CD4-positive, alpha-beta T cell treated with Interleukin-6 for 4 hours (primary cell): ENCODE results near the gene B9D2.

Experiments
- DNase-seq: peaks from one replicate; pipeline ENCODE4 v3.0.0-alpha.2; 2020; ENCODE audit warnings: mixed read lengths

The B9D2 gene

DNA sequence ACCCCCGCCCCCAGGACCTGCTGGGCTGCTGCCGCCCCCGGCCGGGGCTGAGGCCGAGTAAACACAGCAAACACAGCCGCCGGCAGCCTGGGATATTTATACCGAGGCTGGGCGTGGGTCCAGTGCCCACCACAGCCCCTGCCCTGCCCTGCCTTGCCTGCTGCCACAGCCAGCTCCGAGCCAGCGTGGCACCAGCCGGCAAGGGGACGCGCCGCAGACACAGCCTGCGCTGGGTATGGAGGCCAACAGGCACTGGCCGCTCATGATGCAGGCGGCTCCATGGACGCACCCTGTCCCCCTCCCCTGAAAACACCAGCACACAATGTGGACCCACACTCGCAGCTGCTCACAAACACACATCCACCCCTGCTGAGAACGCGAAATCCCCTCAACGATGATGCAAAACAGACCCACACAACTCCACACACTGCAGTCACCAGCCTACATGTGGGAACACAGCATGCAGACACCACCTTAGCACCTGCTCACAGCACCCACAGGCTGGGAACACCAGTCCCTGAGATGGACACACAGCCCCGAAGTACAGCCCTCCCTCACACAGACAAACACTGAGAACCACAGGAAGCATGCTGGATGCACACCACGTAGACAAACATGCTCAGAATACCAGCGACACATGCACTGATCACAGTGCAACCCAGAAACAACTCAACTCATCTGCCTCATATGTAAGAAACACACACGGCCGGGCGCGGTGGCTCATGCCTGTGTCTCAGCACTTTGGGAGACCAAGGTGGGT is 37.8 kb downstream of the B9D2 start:
- peak; percentile 35 for DNase-seq

DNA sequence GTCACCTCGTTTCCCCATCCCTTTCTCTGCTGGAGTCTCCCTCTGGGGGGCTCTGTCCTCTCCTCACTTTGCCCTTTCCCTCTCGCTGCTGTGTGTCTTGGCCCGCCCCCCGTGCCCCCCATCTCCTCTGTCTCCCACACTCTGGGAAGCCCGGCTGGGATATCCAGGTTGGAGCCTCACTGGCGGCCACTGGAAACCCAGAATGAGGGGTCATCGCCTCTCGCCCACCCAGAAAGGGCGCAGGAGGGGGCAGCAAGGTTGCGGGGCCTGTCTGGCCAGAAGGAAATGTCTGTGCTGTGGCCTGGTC is 38.4 kb downstream of the B9D2 start:
- DNase-seq: no peak

DNA sequence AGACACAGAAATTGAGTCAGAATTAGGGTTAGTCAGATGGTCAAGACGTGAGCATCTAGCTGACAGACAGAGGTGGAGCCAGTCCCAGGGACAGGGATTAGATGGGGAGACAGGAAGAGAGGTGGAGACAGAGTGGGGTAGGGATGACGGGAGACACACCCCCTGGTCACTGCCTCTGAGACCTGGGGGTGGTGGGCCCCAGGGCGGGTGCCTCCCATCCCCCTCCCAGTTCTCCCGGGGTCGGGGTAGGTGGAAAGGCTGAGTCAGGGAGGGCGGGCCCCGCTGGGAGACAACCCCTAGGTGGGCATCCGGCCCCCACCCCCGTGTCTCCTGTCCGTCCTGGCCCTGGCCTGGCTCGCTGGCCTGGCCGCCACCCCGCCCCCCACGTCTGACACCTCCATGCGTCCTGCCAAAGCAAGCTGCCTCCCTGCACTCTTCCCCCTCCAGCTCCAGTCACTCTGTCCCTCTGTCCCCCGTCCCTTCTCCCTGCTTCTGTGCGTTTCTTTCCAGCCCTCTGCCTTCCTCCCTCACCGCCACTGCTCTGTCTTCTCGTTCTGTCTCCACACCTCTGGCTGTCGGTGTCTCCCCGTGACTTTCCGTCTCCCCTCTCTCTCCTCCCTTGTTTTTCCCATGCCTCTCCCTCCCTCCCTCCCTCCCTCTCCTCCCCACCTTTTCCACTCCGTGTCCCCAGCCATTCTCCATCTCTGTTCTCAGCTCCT is 38.9 kb downstream of the B9D2 start:
- peak; percentile 25 for DNase-seq

DNA sequence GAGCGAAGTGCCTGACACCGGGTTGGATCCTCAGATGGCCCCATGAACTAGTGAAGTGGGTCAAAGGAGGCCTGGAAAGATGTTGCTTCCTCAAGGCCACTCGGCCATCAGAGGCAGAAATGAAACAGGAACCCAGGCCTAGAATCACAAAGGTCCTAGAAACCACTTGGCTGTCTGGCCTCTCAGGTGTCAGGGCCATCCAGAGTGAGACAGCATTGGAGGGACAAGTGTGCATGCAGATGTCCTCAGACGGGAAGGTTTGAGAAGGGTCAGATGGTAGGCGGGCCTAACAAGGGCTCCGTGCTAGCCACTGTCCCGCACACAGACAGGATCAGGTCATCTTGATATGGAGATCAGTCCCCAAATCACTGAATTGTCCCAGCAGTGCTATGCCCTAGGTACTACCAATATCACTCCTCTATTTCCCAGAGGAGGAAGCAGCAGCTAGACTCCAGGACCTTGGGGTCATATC is 39.7 kb downstream of the B9D2 start:
- no peak for DNase-seq

DNA sequence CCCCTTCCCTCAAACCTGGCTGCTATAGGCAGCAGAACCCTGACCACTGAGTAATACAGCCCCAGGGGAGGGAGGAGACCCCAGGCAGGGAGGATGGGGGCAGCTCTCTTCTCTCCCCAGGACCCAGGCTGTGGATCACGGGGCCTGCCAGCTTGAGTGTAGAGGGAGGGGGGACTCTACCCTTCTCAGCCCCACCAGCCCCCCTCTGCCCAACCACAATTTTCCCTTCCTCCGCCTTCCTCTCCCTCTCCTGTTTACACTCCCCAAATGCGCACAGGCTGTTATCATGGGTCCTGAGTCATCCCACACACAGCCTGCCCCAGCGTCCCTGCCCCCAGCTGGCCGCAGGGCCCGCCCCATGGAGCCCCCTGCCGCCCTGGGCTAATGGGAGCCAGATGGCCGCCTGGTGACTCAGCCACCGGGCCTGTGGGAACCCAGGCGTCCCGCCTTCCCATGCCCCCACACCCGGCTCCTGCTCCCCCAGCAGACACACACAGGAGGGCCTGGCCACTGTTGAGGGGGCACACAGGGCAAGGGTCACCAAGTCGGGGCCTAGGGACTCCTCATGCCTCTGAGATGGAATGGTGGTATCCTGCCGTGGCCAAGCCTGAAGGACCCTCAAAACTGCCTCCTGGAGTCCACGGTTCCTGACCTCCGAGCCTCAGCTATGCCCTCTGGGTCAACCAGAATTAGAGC is 40.4 kb downstream of the B9D2 start:
- DNase-seq: no peak

DNA sequence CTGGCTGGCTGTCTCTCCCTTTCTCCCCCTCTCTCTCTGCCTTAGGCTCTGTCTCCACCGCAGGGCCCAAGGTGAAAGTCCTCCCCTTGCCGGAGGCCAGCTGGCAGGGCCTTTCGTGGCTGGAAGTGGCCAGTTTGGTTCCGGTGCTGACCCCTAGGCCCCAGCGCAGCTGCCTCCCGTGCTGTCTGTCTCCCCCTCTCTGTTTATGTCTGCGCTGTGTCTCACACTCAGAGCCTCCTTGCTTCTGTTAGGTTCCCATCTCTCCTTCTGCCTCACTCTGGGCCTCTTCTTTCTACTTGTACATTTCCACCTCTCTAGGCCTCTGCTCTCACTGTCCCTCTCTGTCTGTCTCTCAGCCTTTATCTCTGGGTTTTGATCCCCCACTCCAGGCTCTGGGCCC is 40.9 kb downstream of the B9D2 start:
- no peak for DNase-seq

DNA sequence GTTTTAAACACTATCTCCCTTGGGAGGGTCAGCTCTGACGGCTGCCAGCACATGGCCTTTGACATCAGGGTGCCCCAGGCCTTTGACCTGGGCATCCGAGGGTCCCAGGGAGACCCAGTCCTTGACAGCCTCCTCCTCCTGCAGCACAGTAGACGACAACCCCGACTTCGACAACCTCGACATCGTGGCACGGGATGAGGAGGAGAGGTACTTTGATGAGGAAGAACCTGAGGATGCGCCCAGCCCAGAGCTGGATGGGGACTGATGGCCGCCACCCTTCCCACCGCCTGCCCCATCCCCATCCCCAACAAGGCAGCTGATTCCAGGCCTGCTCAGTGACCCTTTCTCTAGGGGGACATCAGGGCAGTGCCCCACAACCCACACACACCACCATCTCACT is 41.5 kb downstream of the B9D2 start:
- no peak for DNase-seq

DNA sequence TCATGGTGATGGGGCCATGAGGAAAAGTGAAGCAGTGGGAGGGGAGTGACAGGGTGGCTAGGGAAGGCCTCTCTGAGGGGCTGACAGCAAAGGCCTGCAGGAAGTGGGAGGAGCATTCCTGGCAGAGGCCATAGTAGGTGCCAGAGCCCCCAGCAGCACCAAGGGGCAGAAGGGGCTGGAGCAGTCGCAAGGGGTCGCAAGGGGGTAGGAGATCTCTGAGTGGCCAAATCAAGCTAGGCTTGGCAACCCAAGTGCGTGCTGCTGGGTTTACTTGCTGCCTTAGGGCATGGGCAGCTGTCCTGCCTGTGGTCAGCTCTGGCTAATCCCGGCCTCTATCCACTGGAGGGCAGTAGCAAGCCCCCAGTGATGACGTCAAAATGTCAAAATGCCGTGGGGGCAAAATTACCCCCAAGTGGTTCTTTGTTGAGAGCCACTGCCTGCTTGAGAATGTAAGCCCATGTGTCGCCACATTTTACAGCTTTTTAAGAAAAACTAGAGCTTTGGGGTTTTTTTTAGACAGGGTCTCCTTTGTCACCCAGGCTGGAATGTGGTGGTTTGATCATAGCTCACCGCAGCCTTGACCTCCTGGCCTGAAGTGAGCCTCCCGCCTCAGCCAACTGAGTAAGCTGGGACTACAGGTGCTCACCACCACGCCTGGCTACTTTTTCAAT is 42.2 kb downstream of the B9D2 start:
- DNase-seq: no peak

DNA sequence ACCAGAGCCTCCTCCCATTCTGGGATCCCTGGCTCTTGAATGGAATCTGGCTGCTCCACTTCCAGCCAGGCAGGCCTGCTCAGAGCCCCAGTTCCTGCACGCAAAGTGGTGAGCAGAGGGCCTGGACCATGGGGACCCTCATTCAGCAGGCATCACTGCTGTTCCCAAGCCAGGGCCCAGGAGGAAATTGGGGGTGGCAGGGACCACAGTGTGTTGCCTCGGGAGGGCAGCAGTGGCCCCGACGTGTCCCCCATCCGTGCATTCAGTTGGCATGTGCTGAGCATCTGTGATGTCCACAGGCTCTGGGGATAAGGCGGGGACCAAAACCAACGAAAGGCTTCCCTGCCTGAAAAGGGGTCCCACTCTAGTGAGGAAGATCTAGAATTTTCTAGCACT is 42.7 kb downstream of the B9D2 start:
- DNase-seq: no peak

DNA sequence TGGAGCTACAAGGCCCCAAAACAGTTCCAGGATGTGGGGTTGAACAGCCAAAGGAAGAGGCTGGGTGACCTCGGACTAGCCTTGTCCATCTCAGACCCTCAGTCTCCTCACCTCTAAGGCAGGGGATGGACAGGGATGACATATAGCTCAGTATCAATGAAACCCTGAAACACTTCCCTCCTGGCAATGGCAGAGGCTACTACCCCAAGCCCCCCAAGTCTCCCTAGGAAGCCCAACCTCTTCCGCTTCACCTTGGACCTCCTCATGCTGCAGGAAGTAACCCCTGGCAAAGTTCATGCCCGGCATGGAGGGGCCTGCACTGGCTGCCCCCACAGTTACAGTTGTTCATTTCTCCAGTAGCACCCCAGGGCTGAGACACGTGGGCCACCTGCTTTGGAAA is 43.4 kb downstream of the B9D2 start:
- no peak for DNase-seq

DNA sequence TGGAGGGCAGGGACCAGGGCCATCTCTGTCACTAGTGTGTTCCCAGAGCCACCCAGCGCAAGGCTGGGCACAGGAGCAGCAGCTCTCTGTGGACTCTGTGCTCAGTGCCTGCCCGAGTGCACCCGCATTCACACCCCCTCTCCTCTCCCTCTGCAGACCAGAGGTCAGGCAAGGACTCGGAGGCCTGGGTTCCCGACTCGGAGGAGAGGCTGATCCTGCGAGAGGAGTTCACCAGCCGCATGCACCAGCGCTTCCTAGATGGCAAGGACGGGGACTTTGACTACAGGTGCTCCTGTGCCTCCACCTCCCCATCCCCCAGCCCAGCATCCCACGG is 43.8 kb downstream of the B9D2 start:
- no peak for DNase-seq

DNA sequence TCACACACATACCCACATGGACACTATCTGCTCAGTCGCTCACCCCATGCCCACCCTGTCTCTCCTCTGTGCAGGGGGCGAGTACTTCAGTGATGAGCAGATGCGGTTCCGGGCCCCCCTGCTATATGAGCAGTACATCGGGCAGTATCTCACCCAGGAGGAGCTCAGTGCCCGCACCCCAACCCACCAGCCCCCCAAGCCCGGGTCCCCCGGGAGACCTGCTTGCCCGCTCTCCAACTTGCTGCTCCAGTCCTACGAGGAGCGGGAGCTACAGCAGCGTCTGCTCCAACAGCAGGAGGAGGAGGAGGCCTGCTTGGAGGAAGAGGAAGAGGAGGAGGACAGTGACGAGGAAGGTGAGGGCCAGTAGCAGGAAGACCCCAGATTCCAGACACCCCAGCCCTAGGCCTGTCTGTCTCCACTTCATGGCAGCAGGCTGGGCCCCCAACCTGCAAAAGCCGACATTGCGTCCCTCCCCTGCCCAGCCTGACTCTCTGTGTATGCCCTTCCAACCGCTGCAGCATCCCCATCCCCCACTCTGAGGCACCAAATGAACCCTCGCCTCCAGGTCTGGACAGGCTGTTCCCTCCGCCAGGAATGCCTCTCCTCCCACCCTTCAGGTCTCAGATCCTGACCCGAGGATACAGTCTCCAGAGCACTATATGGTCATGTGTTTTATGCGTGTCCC is 44.3 kb downstream of the B9D2 start:
- DNase-seq: no peak

DNA sequence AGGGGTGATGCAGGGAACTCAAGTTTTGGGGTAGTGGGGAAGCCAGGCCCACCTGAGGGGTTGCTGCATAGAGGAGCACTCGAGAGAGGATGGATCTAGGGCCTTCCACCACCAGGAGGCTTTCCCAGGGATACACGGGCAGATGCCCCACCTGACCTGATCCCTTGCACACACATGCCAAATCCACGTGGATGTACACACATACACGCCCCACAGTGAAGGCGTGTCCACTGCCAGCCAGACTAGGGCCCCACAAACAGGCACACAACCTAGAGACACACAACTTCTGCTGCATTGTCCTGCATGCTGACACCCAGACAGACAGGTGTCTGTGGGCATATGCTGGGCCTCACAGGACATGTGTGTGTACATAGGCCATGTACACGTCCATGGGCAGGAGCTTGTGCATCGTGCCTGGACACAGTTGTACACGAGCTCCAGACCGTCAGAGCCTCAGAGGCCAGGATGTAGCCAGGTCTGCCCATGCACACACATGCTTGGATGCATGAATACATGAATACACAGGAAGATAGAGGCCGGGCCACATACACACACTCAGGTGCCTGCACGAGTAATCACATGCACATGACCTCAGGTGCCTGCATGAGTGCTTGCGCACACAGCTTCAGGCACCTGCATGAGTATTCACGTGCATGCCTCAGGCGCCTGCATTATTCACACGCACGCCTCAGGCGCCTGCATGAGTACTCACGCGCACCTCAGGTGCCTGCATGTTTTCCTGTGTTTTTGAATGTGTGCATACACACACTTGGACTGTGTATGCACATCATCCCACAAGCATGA is 45.1 kb downstream of the B9D2 start:
- no peak for DNase-seq

DNA sequence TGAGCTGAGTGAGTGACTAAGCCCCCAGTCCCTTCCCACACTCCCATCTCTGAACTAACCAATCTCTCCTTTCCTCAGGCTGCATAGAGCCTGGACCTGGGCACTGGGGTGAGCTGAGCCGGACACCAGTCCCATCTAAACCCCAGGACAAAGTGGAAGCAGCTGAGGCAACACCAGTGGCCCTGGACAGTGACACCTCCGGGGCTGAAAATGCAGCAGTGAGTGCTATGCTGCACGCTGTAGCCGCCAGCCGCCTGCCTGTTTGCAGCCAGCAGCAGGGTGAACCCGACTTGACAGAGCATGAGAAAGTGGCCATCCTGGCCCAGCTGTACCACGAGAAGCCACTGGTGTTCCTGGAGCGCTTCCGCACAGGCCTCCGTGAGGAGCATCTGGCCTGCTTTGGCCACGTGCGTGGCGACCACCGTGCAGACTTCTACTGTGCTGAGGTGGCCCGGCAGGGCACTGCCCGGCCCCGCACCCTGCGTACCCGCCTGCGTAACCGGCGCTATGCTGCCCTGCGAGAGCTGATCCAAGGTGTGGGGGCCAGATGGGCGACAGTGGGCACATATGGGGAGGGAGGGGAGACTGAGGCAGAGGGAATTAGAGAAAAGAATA is 47.5 kb downstream of the B9D2 start:
- DNase-seq: no peak

DNA sequence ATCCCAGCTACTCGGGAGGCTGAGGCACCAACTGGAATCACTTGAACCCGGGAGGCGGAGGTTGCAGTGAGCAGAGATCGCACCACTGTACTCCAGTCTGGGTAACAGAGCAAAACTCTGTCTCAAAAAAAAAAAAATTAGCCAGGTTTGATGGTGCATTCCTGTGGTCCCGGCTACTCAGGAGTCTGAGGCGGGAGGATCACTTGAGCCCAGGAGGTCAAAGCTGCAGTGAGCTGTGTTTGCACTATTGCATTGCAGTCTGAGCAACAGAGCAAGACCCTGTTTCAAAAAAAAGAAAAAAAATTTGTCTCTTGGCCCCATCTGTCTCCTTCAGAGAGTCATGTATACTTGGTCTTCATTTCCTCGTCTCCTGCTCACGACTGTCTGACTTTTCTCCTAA is 52.3 kb downstream of the B9D2 start:
- DNase-seq: no peak

DNA sequence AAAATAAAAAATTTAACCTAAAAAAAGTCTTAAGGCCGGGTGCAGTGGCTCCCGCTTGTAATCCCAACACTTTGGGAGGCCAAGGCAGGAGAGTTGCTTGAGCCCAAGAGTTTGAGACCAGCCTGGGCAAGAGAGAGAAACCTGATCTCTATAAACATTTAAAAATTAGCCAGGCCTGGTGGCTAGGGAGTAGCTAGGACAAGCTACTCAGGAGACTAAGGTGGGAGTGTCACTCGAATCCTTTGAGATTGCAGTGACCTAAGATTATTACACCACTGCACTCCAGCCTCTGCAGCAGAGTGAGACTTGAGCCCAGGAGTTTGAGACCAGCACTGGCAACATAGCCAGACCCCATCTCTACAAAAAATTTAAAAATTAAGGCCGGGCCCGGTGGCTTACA is 52.9 kb downstream of the B9D2 start:
- no peak for DNase-seq

DNA sequence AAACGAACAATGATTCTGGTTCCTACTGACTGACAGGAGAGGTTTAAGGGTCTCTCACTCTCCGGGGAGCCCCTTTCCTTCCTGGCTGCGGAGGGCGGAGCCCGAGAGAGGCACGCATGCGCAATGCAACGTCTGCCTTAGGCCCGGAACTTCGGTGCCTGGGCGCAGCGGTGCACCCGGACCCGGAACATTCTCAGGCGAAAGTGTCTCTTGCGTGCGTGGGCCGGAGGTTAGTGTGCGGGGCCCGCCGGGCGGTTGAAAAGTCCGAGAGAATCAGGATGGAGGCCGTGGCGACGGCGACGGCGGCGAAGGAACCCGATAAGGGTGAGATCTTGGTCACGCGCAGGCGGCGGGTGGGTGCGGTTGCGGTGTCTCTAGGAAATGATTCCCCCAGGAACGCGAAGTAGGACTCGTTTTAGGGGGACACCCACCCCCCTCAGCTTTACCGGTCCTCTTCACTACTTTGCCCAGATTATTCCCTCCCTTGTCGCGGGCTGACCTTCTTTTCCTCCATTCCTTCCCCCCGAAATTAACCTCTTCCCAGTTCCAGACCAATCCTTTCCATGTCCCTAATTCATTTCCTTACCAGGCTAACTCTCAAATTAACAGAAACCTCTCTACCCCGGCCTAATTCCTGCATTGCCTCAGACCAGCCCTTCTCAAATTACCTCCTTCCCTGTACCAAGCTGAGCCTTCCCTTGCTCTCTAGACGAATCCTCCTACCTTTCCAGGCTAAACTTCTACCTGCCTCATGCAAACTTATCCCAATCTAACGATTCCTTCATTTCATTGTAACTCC is 53.7 kb downstream of the B9D2 start, which contains the start of gene CCDC97:
Gene CCDC97, plus strand, starts transcription at position 140 of the 799 bp plus-strand sequence. Its CDS starts 139 bp downstream, at position 279.
- peak; percentile 92 for DNase-seq

DNA sequence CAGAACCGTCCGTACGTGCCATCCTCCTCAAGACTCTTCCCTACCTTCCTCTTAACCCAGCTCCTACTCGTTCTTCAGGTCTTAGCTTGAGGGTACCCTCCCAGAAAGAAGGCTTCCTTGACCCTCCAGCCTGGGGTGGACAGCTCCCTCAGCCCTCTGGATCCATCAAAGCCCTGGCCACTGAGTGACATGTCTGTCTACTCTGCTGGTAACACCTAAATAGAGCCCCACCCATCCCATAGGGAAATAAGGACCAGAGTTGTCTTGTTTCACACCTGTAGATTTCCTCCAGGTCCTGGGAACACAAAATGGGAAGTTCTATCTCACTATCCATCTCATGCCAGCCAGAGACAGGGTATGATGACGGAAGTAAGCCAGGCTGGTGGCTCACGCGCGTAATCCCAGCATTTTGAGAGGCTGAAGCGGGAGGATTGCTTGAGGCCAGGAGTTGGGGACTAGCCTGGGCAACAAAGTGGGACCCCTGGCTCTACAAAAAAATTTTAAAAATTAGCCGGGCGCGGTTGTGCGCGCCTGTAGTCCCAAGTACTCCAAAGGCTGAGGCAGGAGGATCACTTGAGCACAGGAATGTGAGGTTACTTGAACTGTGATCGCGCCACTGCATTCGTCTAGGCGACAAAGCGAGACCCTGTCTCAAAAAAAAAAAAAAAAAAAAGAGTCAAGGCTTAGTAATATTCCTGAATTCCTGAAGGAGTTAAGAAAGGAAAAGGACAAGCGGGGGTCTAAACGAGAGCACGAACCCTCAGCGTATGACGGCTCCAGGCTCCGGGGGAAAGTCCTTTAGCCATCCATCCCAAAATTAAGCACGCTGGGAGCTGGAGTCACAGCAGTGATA is 54.5 kb downstream of the B9D2 start:
- peak; percentile 24 for DNase-seq

DNA sequence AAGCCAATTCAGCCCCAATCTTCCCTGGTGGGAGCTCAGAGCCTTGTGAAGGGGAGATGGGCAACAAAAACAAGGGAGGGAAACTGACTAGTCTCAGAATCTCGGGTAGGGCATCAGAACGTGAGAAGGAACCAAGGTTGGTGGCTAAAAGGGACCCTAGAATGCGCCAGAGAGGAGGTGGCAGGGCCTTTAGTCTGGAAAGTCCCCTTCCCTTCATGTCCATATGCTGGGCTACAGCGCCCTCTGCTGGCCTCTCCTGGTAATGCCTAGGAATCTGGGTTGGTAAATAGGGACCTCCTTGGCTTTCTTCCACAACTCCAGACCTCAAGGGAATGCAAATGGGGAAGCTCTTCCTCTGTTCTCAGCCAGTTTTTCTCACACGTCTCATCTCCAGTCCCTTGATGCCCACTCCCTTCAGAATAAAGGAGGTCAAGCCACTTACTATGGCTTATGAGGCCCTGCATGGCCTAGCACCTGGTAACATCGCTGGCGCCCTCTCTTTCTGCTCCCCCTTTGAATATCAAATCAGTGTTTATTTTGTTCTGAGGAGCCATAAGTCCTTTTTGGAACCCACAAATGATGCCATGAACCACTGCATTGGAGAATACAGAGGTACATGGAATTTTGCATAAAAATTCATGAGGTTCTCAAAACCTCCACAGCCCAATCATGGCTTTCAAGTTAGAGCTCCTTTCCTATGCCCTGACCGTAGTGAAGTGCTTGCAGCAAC is 55.3 kb downstream of the B9D2 start:
- DNase-seq: peak; percentile 92
